Measurements from ENCODE around the gene KRTAP4-3.
A peak's percentile ranks its signal among the peaks of the same experiment; 100 is the strongest.
"Not testable (repeated sequence)": the region's sequence is repeated elsewhere in the genome, so short reads cannot be mapped to it uniquely, and the experiment has no call there.

The KRTAP4-3 gene

GRCh38 chr17:41167561-41167960, 460 bp downstream of the KRTAP4-3 start:
- Histone ChIP-seq H3K27ac (peak overlapping the region; percentile 73), H3K9me3 (ENCODE audit: low read depth, low read length) (0 out of 2 replicates have a peak, but pooled peaks cover 3% of the 10 kb centered on the region), H3K9ac (ENCODE audit: insufficient read length) (no peak overlapping the region), H3K4me3 (peak overlapping the region; percentile 46), H3K36me3 (ENCODE audit: insufficient read depth, low read length) (no peaks in the 10 kb centered on the region)
- DNase-seq (ENCODE audit: low read depth, low spot score): no peak
- no peak for TF ChIP-seq EZH2 (IDR thresholded peaks at IDR 0.05)
- TF ChIP-seq FOXP2 (optimal IDR thresholded peaks at IDR 0.05; ENCODE audit: control extremely low read depth, extremely low read length, insufficient read depth): no peak
- no peak for TF ChIP-seq POLR2AphosphoS5 (IDR thresholded peaks at IDR 0.05; ENCODE audit: borderline replicate concordance, low read depth, low read length)

- no peaks in the 10 kb centered on the region for H3K36me3 ChIP-seq (ENCODE audit: insufficient read depth, low read length)
- DNase-seq (ENCODE audit: low read depth, low spot score): no peak
- TF ChIP-seq POLR2AphosphoS5 (IDR thresholded peaks at IDR 0.05; ENCODE audit: borderline replicate concordance, low read depth, low read length): no peak
- no peak for TF ChIP-seq EZH2 (IDR thresholded peaks at IDR 0.05)
- no peak for TF ChIP-seq FOXP2 (optimal IDR thresholded peaks at IDR 0.05; ENCODE audit: control extremely low read depth, extremely low read length, insufficient read depth)
- H3K4me3 ChIP-seq: no peak overlapping the region
- no peak overlapping the region for H3K9ac ChIP-seq (ENCODE audit: insufficient read length)
- peak overlapping the region; percentile 42; the same call in 1 of the 2 replicates for H3K27ac ChIP-seq
- 0 out of 2 replicates have a peak, but pooled peaks cover 3% of the 10 kb centered on the region for H3K9me3 ChIP-seq (ENCODE audit: low read depth, low read length)
Measured at GRCh38 chr17:41163828-41164227, 4.2 kb downstream of the KRTAP4-3 start.

DNA sequence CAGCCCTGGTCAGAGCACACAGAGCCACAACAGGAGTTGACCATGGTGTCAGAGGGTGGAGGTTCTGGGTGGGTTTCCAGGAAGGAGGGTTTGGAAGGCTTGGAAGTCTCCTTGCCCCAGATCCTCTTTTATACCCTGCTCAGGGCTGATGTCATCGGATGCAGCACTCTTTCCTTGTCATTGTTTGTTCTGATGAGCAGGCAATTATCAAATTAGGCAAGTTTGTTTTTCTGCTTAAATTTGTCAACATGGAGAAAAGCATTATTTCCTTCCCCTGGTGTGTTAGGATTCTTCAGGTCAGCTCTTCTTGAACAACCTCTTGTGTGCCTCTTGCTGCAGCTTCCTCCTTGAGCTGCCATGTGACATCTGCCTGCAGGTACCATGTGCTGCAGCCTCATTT, 7.4 kb downstream of the KRTAP4-3 start, which contains the start of gene KRTAP4-4:
KRTAP4-4 (minus strand) TSS at position 101 of the 400 bp plus-strand sequence; CDS start at position 44, 57 bp downstream.
- H3K27ac ChIP-seq: no peak within 1 kb of the TSS
- H3K9ac ChIP-seq (ENCODE audit: insufficient read length): no peak within 1 kb of the TSS
- no peak within 1 kb of the TSS for H3K4me3 ChIP-seq
- DNase-seq (ENCODE audit: low read depth, low spot score): no peak
- 0 out of 2 replicates have a peak, but pooled peaks cover 3% of the 10 kb centered on the region for H3K9me3 ChIP-seq (ENCODE audit: low read depth, low read length)
- TF ChIP-seq EZH2 (IDR thresholded peaks at IDR 0.05) (no peak), FOXP2 (optimal IDR thresholded peaks at IDR 0.05; ENCODE audit: control extremely low read depth, extremely low read length, insufficient read depth) (no peak), POLR2AphosphoS5 (IDR thresholded peaks at IDR 0.05; ENCODE audit: borderline replicate concordance, low read depth, low read length) (no peak)
- no peaks in the 10 kb centered on the region for H3K36me3 ChIP-seq (ENCODE audit: insufficient read depth, low read length)

- H3K36me3 ChIP-seq (ENCODE audit: insufficient read depth, low read length); H3K9me3 ChIP-seq (ENCODE audit: low read depth, low read length); H3K27ac ChIP-seq; H3K4me3 ChIP-seq; DNase-seq (ENCODE audit: low read depth, low spot score); H3K9ac ChIP-seq (ENCODE audit: insufficient read length): not testable (repeated sequence)
Measured at GRCh38 chr17:41160190-41160589, 7.8 kb downstream of the KRTAP4-3 start.

- 0 out of 2 replicates have a peak, but pooled peaks cover 4% of the 10 kb centered on the region for H3K9me3 ChIP-seq (ENCODE audit: low read depth, low read length)
- DNase-seq (ENCODE audit: low read depth, low spot score): peak; percentile 60
- H3K4me3 ChIP-seq: peak overlapping the region; percentile 19; the same call in 1 of the 2 replicates
- peaks cover 4% of the 10 kb centered on the region; the same call in 1 of the 2 replicates for H3K36me3 ChIP-seq (ENCODE audit: insufficient read depth, low read length)
- TF ChIP-seq POLR2AphosphoS5 (IDR thresholded peaks at IDR 0.05; ENCODE audit: borderline replicate concordance, low read depth, low read length) (no peak; the same call in 1 of the 2 replicates), EZH2 (IDR thresholded peaks at IDR 0.05) (no peak), FOXP2 (optimal IDR thresholded peaks at IDR 0.05; ENCODE audit: control extremely low read depth, extremely low read length, insufficient read depth) (no peak)
- peak overlapping the region; percentile 100 for H3K27ac ChIP-seq
- H3K9ac ChIP-seq (ENCODE audit: insufficient read length): peak overlapping the region; percentile 58
Measured at GRCh38 chr17:41153856-41154255, 14.2 kb downstream of the KRTAP4-3 start.

GRCh38 chr17:41151525-41151924, 16.5 kb downstream of the KRTAP4-3 start:
- H3K36me3 ChIP-seq (ENCODE audit: insufficient read depth, low read length): peaks cover 4% of the 10 kb centered on the region; the same call in 1 of the 2 replicates
- no peak overlapping the region for H3K9ac ChIP-seq (ENCODE audit: insufficient read length)
- no peak for DNase-seq (ENCODE audit: low read depth, low spot score)
- H3K4me3 ChIP-seq: no peak overlapping the region
- H3K9me3 ChIP-seq (ENCODE audit: low read depth, low read length): 0 out of 2 replicates have a peak, but pooled peaks cover 4% of the 10 kb centered on the region
- TF ChIP-seq FOXP2 (optimal IDR thresholded peaks at IDR 0.05; ENCODE audit: control extremely low read depth, extremely low read length, insufficient read depth): no peak
- no peak for TF ChIP-seq POLR2AphosphoS5 (IDR thresholded peaks at IDR 0.05; ENCODE audit: borderline replicate concordance, low read depth, low read length)
- no peak for TF ChIP-seq EZH2 (IDR thresholded peaks at IDR 0.05)
- peak overlapping the region; percentile 100 for H3K27ac ChIP-seq

DNA sequence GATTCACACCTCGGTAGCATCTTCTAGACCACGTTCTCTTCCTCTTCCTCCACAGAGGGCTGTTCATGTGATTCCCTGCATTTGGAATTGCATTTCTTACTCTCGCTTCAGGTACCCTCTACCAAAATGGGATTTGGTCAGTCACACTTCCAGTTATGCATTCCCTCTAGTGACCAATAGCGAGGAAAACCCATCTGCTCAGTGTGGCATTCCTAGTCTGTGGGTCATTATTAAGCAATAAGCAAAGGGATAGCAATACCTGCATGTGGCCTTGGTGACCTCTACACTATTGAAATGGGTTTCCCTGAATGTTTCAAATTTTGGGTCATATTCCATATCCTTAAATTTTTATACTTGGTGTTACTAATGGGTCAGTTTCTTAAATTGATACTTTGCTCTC, 18.0 kb downstream of the KRTAP4-3 start:
- no peak for DNase-seq (ENCODE audit: low read depth, low spot score)
- TF ChIP-seq POLR2AphosphoS5 (IDR thresholded peaks at IDR 0.05; ENCODE audit: borderline replicate concordance, low read depth, low read length) (no peak), FOXP2 (optimal IDR thresholded peaks at IDR 0.05; ENCODE audit: control extremely low read depth, extremely low read length, insufficient read depth) (no peak), EZH2 (IDR thresholded peaks at IDR 0.05) (no peak)

GRCh38 chr17:41149652-41149985, 18.4 kb downstream of the KRTAP4-3 start, which contains the start of gene KRTAP4-5:
TSS of gene KRTAP4-5 (minus strand) at chr17:41149825. CDS start at chr17:41149767, 58 bp downstream.
- Histone ChIP-seq H3K9ac (ENCODE audit: insufficient read length) (peak within 1 kb of the TSS; percentile 67), H3K4me3 (no peak within 1 kb of the TSS), H3K36me3 (ENCODE audit: insufficient read depth, low read length) (no peaks in the 10 kb centered on the region), H3K27ac (peak within 1 kb of the TSS; percentile 100), H3K9me3 (ENCODE audit: low read depth, low read length) (no peaks in the 10 kb centered on the region)
- TF ChIP-seq EZH2 (IDR thresholded peaks at IDR 0.05) (no peak), FOXP2 (optimal IDR thresholded peaks at IDR 0.05; ENCODE audit: control extremely low read depth, extremely low read length, insufficient read depth) (no peak), POLR2AphosphoS5 (IDR thresholded peaks at IDR 0.05; ENCODE audit: borderline replicate concordance, low read depth, low read length) (no peak)
- DNase-seq (ENCODE audit: low read depth, low spot score): no peak

More for the DNA sequence above, 18.0 kb downstream of the KRTAP4-3 start:
- Histone ChIP-seq H3K36me3 (ENCODE audit: insufficient read depth, low read length) (peaks cover 2% of the 10 kb centered on the region; the same call in 1 of the 2 replicates), H3K4me3 (no peak overlapping the region), H3K9ac (ENCODE audit: insufficient read length) (no peak overlapping the region), H3K9me3 (ENCODE audit: low read depth, low read length) (0 out of 2 replicates have a peak, but pooled peaks cover 2% of the 10 kb centered on the region), H3K27ac (peak overlapping the region; percentile 100)

DNA sequence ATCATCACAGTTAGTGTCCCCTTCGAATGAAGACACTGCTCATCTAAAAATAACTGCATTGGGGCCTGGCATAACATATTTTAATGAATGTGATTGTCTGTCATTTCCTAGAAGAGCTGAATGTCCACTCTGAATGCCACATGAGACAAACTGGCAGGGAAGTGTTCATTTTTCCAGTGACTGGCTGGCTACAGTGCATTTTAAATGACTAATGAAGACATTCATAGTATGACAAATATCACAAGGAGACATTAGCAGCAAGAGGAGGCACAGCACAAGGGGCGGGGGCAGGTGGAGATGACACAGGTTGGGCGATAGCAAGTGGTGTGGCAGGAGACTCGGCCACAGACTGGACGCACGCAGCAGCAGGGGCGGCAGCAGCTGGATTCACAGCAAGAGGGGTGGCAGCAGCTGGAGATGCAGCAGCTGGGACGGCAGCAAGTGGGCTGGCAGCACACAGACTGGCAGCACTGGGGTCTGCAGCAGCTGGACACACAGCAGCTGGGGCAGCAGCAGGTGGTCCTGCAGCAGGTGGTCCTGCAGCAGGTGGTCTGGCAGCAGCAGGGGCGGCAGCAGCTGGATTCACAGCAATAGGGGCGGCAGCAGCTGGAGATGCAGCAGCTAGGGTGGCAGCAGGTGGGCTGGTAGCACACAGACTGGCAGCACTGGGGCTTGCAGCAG, 18.9 kb downstream of the KRTAP4-3 start:
- H3K9me3 ChIP-seq (ENCODE audit: low read depth, low read length); H3K4me3 ChIP-seq; DNase-seq (ENCODE audit: low read depth, low spot score); H3K36me3 ChIP-seq (ENCODE audit: insufficient read depth, low read length): not testable (repeated sequence)
- H3K9ac ChIP-seq (ENCODE audit: insufficient read length): peak overlapping the region; percentile 67
- H3K27ac ChIP-seq: peak overlapping the region; percentile 100
